ENCODE measurements around the gene OR10H4. TPM values are rescaled to one million over a fixed set of nuclear protein-coding genes. Genes with fewer than 3 reads are reported as not detected.
"Not testable (repeated sequence)": the region's sequence is repeated elsewhere in the genome, so short reads cannot be mapped to it uniquely, and the experiment has no call there.

OR10H4 gene
- polyA plus RNA-seq (2011; rRNA removed) (not detected in 2 replicates), polyA minus RNA-seq (2011; rRNA and poly(A)+ RNA removed) (not detected in 2 replicates)

GRCh38 chr19:15948223-15949058, at the start of gene OR10H4:
Gene OR10H4, plus strand, starts transcription at chr19:15949008. Its CDS starts 0 bp downstream, at chr19:15949008.
- no peak within 1 kb of the TSS for H3K4me3 ChIP-seq (ENCODE audit: low read depth, low read length)
- H3K27me3 ChIP-seq (ENCODE audit: control insufficient read depth, insufficient read depth, low read length), result no peaks in the 10 kb centered on the region
- no peak for DNase-seq (ENCODE audit: low read depth, low spot score)
- ChIA-PET CTCF (no interaction called here), POLR2A (no interaction called here)
- TF ChIP-seq CTCF (IDR thresholded peaks at IDR 0.05; ENCODE audit: low read depth, low read length), result no peak
- no peak within 1 kb of the TSS for H3K27ac ChIP-seq (ENCODE audit: low read depth, low read length)
- peaks cover 2% of the 10 kb centered on the region; the same call in 1 of the 2 replicates for H3K9me3 ChIP-seq (ENCODE audit: control insufficient read depth, insufficient read depth, low read length)

- H3K9me3 ChIP-seq (ENCODE audit: control insufficient read depth, insufficient read depth, low read length); H3K4me3 ChIP-seq (ENCODE audit: low read depth, low read length); POLR2A ChIA-PET; H3K27ac ChIP-seq (ENCODE audit: low read depth, low read length); DNase-seq (ENCODE audit: low read depth, low spot score); CTCF ChIA-PET; H3K27me3 ChIP-seq (ENCODE audit: control insufficient read depth, insufficient read depth, low read length): not testable (repeated sequence)
These were observed 49.2 kb upstream of the OR10H4 start for GRCh38 chr19:15899561-15899960.

- H3K4me3 ChIP-seq (ENCODE audit: low read depth, low read length); DNase-seq (ENCODE audit: low read depth, low spot score); CTCF ChIA-PET: not testable (repeated sequence)
These were observed 48.8 kb upstream of the OR10H4 start for GRCh38 chr19:15900032-15900431.

GRCh38 chr19:15900504-15900903, 48.3 kb upstream of the OR10H4 start:
- ChIA-PET POLR2A (no interaction called here), CTCF (no interaction called here)
- H3K4me3 ChIP-seq (ENCODE audit: low read depth, low read length), result no peak overlapping the region
- DNase-seq (ENCODE audit: low read depth, low spot score), result no peak
- no peak overlapping the region for H3K27ac ChIP-seq (ENCODE audit: low read depth, low read length)
- H3K9me3 ChIP-seq (ENCODE audit: control insufficient read depth, insufficient read depth, low read length), result peaks cover 7% of the 10 kb centered on the region; the same call in 1 of the 2 replicates
- no peak for TF ChIP-seq CTCF (IDR thresholded peaks at IDR 0.05; ENCODE audit: low read depth, low read length)
- H3K27me3 ChIP-seq (ENCODE audit: control insufficient read depth, insufficient read depth, low read length), result no peaks in the 10 kb centered on the region

More at GRCh38 chr19:15900032-15900431, 48.8 kb upstream of the OR10H4 start:
- H3K27ac ChIP-seq (ENCODE audit: low read depth, low read length); H3K27me3 ChIP-seq (ENCODE audit: control insufficient read depth, insufficient read depth, low read length); POLR2A ChIA-PET; H3K9me3 ChIP-seq (ENCODE audit: control insufficient read depth, insufficient read depth, low read length): not testable (repeated sequence)

GRCh38 chr19:15902254-15902653, 46.6 kb upstream of the OR10H4 start:
- ChIA-PET POLR2A (no interaction called here), CTCF (no interaction called here)
- Histone ChIP-seq H3K27me3 (ENCODE audit: control insufficient read depth, insufficient read depth, low read length) (no peaks in the 10 kb centered on the region), H3K27ac (ENCODE audit: low read depth, low read length) (no peak overlapping the region), H3K4me3 (ENCODE audit: low read depth, low read length) (no peak overlapping the region), H3K9me3 (ENCODE audit: control insufficient read depth, insufficient read depth, low read length) (peaks cover 7% of the 10 kb centered on the region; the same call in 1 of the 2 replicates)
- TF ChIP-seq CTCF (IDR thresholded peaks at IDR 0.05; ENCODE audit: low read depth, low read length), result no peak
- DNase-seq (ENCODE audit: low read depth, low spot score), result no peak

- POLR2A ChIA-PET; CTCF ChIA-PET; H3K27ac ChIP-seq (ENCODE audit: low read depth, low read length); H3K27me3 ChIP-seq (ENCODE audit: control insufficient read depth, insufficient read depth, low read length); DNase-seq (ENCODE audit: low read depth, low spot score); H3K9me3 ChIP-seq (ENCODE audit: control insufficient read depth, insufficient read depth, low read length); H3K4me3 ChIP-seq (ENCODE audit: low read depth, low read length): not testable (repeated sequence)
These were observed 45.9 kb upstream of the OR10H4 start for GRCh38 chr19:15902898-15903297.

Data from AG04450 (cell line).